ENCODE data around the gene NEURL4. TPM values are rescaled to one million over a fixed set of nuclear protein-coding genes. Genes with fewer than 3 reads are reported as not detected.
A peak's percentile ranks its signal among the peaks of the same experiment; 100 is the strongest.

NEURL4 gene
- total RNA-seq, 1 donor from 2014 or later: 22.3 TPM

DNA sequence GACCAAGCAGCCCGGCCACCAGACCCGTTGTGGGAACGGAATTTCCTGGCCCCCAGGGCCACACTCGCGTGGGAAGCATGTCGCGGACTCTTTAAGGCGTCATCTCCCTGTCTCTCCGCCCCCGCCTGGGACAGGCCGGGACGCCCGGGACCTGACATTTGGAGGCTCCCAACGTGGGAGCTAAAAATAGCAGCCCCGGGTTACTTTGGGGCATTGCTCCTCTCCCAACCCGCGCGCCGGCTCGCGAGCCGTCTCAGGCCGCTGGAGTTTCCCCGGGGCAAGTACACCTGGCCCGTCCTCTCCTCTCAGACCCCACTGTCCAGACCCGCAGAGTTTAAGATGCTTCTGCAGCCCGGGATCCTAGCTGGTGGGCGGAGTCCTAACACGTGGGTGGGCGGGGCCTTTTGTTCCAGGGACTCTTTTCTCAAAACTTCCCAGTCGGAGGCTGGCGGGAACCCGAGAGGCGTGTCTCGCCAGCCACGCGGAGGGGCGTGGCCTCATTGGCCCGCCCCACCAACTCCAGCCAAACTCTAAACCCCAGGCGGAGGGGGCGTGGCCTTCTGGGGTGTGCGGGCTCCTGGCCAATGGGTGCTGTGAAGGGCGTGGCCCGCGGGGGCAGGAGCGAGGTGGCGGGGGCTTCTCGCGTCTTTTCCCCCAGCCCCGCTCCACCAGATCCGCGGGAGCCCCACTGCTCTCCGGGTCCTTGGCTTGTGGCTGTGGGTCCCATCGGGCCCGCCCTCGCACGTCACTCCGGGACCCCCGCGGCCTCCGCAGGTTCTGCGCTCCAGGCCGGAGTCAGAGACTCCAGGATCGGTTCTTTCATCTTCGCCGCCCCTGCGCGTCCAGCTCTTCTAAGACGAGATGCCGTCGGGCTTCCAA is 47.8 kb downstream of the NEURL4 start, which contains the start of gene SLC2A4:
TSS of gene SLC2A4 (plus strand) at position 645 of the 879 bp plus-strand sequence. CDS start at position 862, 217 bp downstream.
- DNase-seq (ENCODE audit: low read depth): peak; percentile 96

GRCh38 chr17:7280519-7281073 is 48.5 kb downstream of the NEURL4 start:
- peak; percentile 98 for DNase-seq (ENCODE audit: low read depth)

DNA sequence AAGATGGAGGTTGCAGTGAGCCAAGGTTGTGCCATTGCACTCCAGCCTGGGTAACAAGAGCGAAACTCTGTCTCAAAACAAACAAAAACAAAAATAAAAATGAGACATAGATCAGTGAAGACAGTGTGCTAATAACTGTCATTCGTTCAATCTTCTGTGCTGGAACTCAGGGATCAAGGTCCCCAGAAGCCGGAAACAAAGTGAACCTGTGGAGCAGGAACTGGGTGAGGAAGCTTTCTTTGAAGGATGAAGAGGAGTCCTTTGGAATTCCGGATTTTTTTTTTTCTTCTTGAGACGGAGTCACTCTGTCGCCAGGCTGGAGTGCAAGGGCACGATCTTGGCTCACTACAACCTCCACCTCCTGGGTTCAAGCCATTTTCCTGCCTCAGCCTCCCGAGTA is 49.7 kb downstream of the NEURL4 start:
- DNase-seq (ENCODE audit: low read depth): no peak

GRCh38 chr17:7266784-7267183 is 62.4 kb downstream of the NEURL4 start:
- DNase-seq (ENCODE audit: low read depth): no peak

Other genes with a start within 250 kb of the NEURL4 start
- gene CLEC10A, start 249.1 kb downstream of the NEURL4 start, total RNA-seq: not detected in 2 replicates
- gene ASGR2, start 214.5 kb downstream of the NEURL4 start, total RNA-seq: not detected in 2 replicates
- 0.13 TPM in 1 of 2 replicates, not detected in the other for gene ASGR1, start 150.0 kb downstream of the NEURL4 start, total RNA-seq
- 11.8 and 18.7 TPM in 2 replicates for gene DLG4, start 109.5 kb downstream of the NEURL4 start, total RNA-seq
- gene ACADVL, start 109.4 kb downstream of the NEURL4 start, total RNA-seq: 659 and 702 TPM in 2 replicates
- gene DVL2, start 94.8 kb downstream of the NEURL4 start, total RNA-seq: 71.0 and 80.5 TPM in 2 replicates
- 52.3 and 54.7 TPM in 2 replicates for gene PHF23, start 89.9 kb downstream of the NEURL4 start, total RNA-seq
- 239 and 315 TPM in 2 replicates for gene GABARAP, start 86.9 kb downstream of the NEURL4 start, total RNA-seq
- 69.1 and 88.9 TPM in 2 replicates for gene CTDNEP1, start 77.6 kb downstream of the NEURL4 start, total RNA-seq
- gene ELP5, start 77.1 kb downstream of the NEURL4 start, total RNA-seq: 75.1 and 81.8 TPM in 2 replicates
- not detected in 2 replicates for gene CLDN7, start 66.9 kb downstream of the NEURL4 start, total RNA-seq
- 20.0 and 28.3 TPM in 2 replicates for gene SLC2A4, start 47.6 kb downstream of the NEURL4 start, total RNA-seq
- 4.1 and 9.6 TPM in 2 replicates for gene YBX2, start 34.7 kb downstream of the NEURL4 start, total RNA-seq
- 510 and 518 TPM in 2 replicates for gene EIF5A, start 21.7 kb downstream of the NEURL4 start, total RNA-seq
- gene GPS2, start 14.0 kb downstream of the NEURL4 start, total RNA-seq: 92.2 and 95.8 TPM in 2 replicates
- not detected in 2 replicates for gene ACAP1, start 7.2 kb upstream of the NEURL4 start, total RNA-seq
- 10.0 and 10.1 TPM in 2 replicates for gene KCTD11, start 22.8 kb upstream of the NEURL4 start, total RNA-seq
- not detected in 2 replicates for gene TMEM95, start 25.8 kb upstream of the NEURL4 start, total RNA-seq
- gene TNK1, start 51.8 kb upstream of the NEURL4 start, total RNA-seq: not detected in 2 replicates
- 15.1 and 22.3 TPM in 2 replicates for gene PLSCR3, start 65.2 kb upstream of the NEURL4 start, total RNA-seq
- gene TMEM256, start 74.8 kb upstream of the NEURL4 start, total RNA-seq: 69.6 and 76.5 TPM in 2 replicates
- 5.7 and 7.2 TPM in 2 replicates for gene NLGN2, start 78.5 kb upstream of the NEURL4 start, total RNA-seq
- gene SPEM1, start 91.0 kb upstream of the NEURL4 start, total RNA-seq: not detected in 2 replicates
- gene SPEM2, start 96.3 kb upstream of the NEURL4 start, total RNA-seq: not detected in 2 replicates
- not detected in 2 replicates for gene SPEM3, start 99.5 kb upstream of the NEURL4 start, total RNA-seq
- 0.13 and 0.21 TPM in 2 replicates for gene TMEM102, start 106.1 kb upstream of the NEURL4 start, total RNA-seq
- 41.7 and 89.9 TPM in 2 replicates for gene FGF11, start 110.2 kb upstream of the NEURL4 start, total RNA-seq
- 213 and 222 TPM in 2 replicates for gene CHRNB1, start 115.7 kb upstream of the NEURL4 start, total RNA-seq
- 32.8 and 38.0 TPM in 2 replicates for gene ZBTB4, start 150.3 kb upstream of the NEURL4 start, total RNA-seq
- gene SLC35G6, start 152.1 kb upstream of the NEURL4 start, total RNA-seq: not detected in 2 replicates
- gene POLR2A, start 155.0 kb upstream of the NEURL4 start, total RNA-seq: 41.2 and 47.1 TPM in 2 replicates
- 7.4 and 8.6 TPM in 2 replicates for gene TNFSF12, start 219.7 kb upstream of the NEURL4 start, total RNA-seq
- gene TNFSF13, start 229.4 kb upstream of the NEURL4 start, total RNA-seq: 0.11 TPM in 1 of 2 replicates, not detected in the other
- 93.6 and 114 TPM in 2 replicates for gene SENP3, start 232.6 kb upstream of the NEURL4 start, total RNA-seq

Measured in myocyte (in vitro differentiated cells).